ENCODE data around the gene BBOX1. TPM values are rescaled to one million over a fixed set of nuclear protein-coding genes. Genes with fewer than 3 reads are reported as not detected.

BBOX1 gene, protein sequence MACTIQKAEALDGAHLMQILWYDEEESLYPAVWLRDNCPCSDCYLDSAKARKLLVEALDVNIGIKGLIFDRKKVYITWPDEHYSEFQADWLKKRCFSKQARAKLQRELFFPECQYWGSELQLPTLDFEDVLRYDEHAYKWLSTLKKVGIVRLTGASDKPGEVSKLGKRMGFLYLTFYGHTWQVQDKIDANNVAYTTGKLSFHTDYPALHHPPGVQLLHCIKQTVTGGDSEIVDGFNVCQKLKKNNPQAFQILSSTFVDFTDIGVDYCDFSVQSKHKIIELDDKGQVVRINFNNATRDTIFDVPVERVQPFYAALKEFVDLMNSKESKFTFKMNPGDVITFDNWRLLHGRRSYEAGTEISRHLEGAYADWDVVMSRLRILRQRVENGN
- not detected in 2 replicates for total RNA-seq

DNA sequence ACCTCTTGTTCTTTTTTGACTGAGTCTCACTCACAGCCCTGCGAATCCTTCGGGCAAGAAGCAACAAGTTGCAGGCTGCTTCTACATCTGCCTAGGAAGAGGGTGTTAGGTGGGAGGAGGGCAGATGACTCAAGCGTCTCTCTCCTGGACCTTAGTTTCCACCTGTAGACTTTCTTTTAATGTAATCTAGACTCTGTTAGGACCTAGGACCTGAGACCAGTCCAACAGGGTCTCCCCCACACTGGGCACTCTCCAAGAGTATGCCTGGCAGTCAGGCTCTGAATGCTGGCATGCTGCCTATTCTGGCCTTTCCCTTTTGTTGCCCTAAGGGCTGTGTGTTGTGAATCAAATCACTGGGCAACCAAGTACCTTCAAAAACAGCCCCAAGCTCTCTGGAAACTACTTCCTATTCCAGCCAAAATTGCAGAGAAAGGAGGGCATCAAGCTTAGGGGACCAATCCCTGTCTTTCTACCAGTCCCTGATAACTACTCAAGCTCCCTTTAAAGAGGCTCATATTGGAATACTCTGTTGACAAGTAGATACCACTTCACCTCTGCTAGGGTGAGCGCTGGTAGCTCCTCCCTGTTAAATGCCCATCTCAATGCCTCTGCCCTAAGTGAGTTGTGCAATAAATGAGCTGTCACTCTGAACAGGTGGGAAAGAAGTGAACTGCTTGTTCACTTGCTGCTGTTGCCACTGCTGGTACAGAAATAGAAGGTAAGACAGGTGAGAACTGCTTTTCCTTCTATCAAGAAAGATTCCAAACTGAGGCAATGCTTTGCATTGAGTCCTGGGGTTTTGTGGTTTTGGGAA, at the start of gene BBOX1:
Gene BBOX1 (plus strand): TSS at position 514 of the 814 bp plus-strand sequence. CDS start 14,616 bp downstream, outside the sequence.

DNA sequence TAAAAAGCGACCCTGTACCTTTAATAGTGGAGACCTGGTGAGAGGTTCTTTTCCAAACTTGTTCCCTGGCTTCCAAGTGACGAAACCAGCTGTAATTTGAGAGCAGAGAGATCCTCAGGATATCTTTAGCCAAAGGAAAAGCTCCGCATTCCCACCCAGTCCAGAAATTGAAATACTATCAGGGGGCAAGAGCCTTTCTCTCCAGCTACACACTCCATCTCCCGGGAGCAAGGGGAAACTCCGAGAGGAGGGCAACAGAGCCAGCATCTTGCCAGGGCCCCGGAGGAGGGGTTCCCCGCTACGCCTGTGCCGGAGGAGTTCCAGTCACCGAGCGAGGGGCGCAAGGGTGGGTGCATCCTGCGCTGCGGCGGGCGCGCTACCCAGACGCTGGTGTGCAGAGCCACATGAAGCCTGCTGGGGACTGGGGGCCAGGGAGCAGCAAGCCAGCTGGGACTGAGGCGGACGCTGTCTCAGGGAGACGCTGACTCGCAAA, 46.6 kb upstream of the BBOX1 start, which contains the start of gene FIBIN:
Gene FIBIN (plus strand): TSS at position 148 of the 493 bp plus-strand sequence. CDS start 415 bp downstream, outside the sequence.

Other genes with a start within 250 kb of the BBOX1 start
- 0.46 and 1.7 TPM in 2 replicates for gene FIBIN, start 46.7 kb upstream of the BBOX1 start, total RNA-seq

Measured in hair follicular keratinocyte (primary cell).